ENCODE data around the gene PGAP1.

Gene PGAP1

DNA sequence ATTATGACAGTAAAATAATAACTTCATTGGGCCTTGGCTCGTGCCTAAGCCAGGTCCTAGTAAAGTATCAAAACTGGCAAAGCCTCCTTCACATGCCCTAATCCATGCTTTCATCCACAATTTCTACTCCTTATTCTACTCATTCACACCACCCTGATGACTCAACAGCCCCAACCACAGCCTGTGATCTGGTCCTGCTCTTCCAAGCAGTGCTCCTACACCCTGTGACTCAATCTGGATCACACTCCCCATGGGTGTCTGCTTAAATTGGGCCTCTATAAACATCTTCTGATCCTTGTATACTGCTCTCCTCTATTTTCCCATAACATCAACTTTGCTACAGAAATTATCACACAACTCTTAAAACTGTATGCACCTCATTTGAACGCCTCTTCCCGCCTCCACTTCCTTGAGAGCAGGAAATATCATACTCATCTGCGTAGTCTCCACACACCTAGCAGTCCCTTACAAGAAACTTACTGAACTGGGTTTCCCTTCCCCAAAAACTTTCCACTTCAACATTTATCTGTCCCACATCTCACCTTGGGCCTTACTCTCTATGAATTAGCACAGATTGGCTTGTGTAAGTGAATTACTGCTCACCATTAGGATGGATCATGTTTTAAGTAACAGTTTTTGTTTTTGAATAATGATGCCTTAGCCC is 142.9 kb downstream of the PGAP1 start:
- no peak for DNase-seq
